Measurements from ENCODE around the gene ELOVL4. TPM values are rescaled to one million over a fixed set of nuclear protein-coding genes. Genes with fewer than 3 reads are reported as not detected.

ELOVL4 gene
- total RNA-seq, 2 experiments from 2014 or later = 1.6 to 2.1 TPM

DNA sequence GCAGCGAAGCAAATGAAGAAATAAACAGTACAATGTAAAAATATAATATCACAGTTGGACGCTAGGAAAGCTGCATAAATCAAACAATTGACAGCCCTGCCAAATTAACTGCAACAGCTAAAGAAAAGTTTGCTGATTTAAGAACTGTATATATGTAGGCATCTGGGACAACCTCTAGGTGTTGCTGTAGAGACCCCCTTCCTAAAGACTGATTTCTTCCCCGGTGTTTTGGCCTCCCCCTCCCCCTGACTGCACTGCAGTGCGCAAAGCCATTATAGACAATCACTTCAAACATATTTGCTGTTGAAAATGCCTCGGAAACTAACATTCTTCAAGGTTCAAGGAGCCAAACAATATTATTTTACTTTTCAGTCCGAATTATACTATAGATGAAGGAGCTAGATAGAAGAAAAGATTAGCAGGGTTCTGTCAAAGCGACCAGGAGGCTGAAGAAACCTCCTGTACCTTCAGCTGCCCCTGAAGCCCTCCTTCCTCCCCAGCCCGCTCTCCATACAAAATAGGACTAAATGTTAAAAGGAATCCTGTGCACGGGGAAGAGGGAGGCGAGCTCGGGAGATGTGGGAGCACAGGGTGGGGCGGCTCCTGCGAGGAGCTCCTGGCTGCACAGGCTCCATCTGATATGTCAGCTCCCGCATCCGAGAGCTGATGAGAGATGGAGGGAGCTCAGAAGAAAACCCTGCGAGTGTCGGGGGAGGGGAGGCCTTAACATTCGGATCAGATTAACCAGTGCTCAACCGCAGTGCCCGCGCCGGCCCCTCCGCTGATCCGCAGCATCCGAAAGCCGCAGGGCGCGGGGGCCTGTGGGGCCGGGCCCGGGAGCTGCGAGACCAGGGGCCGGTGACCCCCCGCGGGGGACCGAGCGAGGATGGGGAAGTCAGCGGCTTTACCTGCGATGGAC is 822 bp downstream of the ELOVL4 start:
- Mint-ChIP-seq H3K27ac (no peak overlapping the region), H3K27me3 (peaks cover 36% of the 10 kb centered on the region), H3K9me3 (ENCODE audit: low read depth) (no peaks in the 10 kb centered on the region), H3K4me1 (peaks cover 33% of the 10 kb centered on the region), H3K4me3 (peak overlapping the region; percentile 81), H3K36me3 (no peaks in the 10 kb centered on the region)
- DNase-seq = peak; percentile 48
- peak; percentile 40 for ATAC-seq
- CTCF ChIA-PET = interaction anchor here (0.7 to 2.5 kb wide), 19 partner anchors 10 to 204 kb away, joined by 3 to 14 read pairs (median 4); no protein-coding TSS in a partner anchor

DNA sequence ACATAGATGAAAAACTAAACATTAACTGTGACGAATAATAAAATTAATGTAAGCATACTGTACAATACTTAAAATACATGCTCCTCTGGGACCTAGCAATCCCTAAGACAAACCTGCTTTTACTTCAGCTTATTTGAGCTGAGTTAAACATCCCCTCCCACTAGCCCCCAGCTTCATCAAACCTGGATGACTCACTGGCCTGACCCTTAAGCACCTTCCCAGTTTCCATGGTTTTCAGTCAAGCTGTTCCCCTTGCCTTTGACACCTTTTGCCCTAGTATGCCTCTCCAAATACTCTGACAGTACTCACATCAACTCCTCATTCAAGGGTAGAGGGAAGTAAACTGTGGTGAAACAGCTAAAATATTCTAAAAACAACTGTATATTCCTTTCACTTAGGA is 4.2 kb downstream of the ELOVL4 start:
- Mint-ChIP-seq H3K27ac (no peak overlapping the region), H3K4me3 (no peak overlapping the region), H3K4me1 (peaks cover 32% of the 10 kb centered on the region), H3K27me3 (peaks cover 22% of the 10 kb centered on the region), H3K9me3 (ENCODE audit: low read depth) (no peaks in the 10 kb centered on the region), H3K36me3 (no peaks in the 10 kb centered on the region)
- ATAC-seq = no peak
- no peak for DNase-seq
- CTCF ChIA-PET = interaction anchor here (0.7 kb wide), 1 partner anchor 163 kb away, joined by 3 read pairs; no protein-coding TSS in a partner anchor

DNA sequence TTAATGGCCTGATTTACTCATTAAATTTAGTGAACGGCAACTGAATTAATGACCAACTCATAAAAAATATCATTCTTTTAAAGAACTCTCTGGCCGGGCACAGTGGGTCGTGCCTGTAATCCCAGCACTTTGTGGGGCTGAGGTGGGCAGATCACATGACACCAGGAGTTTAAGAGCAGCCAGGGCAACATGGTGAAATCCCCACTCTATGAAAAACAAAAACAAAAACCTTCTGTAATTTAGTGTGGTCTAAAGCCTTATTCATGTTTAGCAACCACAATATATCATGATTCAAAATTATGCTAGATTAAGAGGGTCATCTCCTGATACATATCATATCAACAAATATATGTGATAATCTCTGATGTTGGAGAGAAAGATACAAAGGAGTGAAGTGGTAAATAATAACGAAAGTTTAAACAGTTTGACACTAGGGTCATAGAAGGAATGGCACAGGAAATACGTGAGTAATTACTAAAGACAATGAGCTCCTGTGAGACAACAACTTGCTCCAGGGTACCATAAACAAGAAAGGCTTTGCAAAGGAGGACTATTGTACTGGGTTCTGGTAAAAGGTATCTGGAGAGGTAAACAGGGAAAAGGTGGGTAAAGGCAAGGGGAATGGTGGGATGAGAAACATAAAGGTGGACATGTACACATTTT is 5.7 kb downstream of the ELOVL4 start:
- peak; percentile 54 for ATAC-seq
- peaks cover 24% of the 10 kb centered on the region for H3K4me1 Mint-ChIP-seq
- H3K9me3 Mint-ChIP-seq (ENCODE audit: low read depth) = no peaks in the 10 kb centered on the region
- no peak for DNase-seq
- peaks cover 15% of the 10 kb centered on the region for H3K27me3 Mint-ChIP-seq
- H3K36me3 Mint-ChIP-seq = no peaks in the 10 kb centered on the region
- peak overlapping the region; percentile 26 for H3K27ac Mint-ChIP-seq
- CTCF ChIA-PET = no interaction called here
- no peak overlapping the region for H3K4me3 Mint-ChIP-seq

DNA sequence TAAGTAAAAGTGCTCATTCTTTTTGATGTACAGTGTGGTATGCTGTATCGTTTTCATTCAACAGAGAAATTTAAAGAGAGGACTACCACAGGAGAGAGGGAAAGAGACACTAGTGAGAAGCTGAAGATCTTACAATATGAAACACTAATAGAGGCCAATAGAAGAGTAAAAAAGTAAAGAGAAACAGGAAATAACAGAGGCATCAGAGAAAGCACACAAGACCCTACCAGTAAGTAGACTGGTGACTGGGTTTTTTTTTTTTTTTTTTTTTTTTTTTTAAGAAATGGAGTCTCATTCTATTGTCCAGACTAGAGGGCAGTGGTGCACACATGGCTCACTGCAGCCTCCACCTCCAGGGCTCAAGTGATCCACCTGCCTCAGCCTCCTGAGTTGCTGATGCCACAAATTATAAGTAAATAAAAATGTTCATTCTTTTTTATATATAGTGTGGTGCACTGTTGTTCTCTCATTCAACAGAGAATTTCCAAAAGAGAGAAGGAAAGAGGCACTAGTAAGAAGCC is 18.8 kb downstream of the ELOVL4 start:
- Mint-ChIP-seq H3K27ac (no peak overlapping the region), H3K27me3 (no peaks in the 10 kb centered on the region), H3K4me3 (no peak overlapping the region), H3K9me3 (ENCODE audit: low read depth) (no peaks in the 10 kb centered on the region), H3K36me3 (no peaks in the 10 kb centered on the region), H3K4me1 (peaks cover 9% of the 10 kb centered on the region)
- DNase-seq = no peak
- no peak for ATAC-seq
- CTCF ChIA-PET = no interaction called here

DNA sequence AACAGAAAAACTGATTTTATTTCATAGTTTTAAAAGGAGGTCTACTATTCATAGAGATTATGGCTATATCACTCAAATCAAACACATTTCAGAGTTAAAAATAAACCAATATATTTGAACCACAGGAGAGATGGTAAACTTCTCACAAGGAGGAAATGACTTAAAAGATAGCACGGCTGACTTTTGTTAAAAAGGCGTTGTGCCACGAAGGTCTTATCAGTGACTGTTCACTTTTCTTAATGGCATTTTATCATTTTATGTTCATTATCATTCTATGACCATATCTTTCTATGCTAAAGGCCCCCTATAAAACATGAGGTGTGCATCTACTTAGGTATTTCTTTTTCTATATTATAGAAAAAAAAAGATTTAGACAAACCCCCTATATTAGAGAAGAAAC is 19.6 kb downstream of the ELOVL4 start:
- H3K4me3 Mint-ChIP-seq = no peak overlapping the region
- H3K27me3 Mint-ChIP-seq = no peaks in the 10 kb centered on the region
- no peak overlapping the region for H3K27ac Mint-ChIP-seq
- no peaks in the 10 kb centered on the region for H3K36me3 Mint-ChIP-seq
- CTCF ChIA-PET = no interaction called here
- ATAC-seq (no peak), DNase-seq (no peak)
- no peaks in the 10 kb centered on the region for H3K9me3 Mint-ChIP-seq (ENCODE audit: low read depth)
- peaks cover 9% of the 10 kb centered on the region for H3K4me1 Mint-ChIP-seq

DNA sequence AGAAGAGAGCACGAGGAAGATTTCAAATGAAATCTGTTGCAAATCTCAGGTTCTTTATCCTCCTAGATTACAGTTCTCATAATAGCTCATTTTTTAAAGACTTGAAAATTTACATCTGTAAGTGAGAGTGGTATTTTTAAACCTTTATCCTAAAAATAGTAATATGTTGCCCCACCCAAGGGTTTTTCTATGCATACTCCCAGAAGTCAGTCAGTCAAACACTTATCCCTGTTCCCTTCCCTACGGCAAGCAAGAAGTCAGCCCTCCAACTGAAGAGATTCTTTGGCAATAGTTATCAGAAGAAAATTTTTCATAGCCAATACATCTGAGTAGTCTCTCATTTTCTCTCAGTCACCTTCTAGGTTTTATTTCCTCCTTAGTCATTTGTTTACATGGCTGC is 24.1 kb downstream of the ELOVL4 start:
- H3K4me1 Mint-ChIP-seq = peaks cover 6% of the 10 kb centered on the region
- peaks cover 2% of the 10 kb centered on the region for H3K36me3 Mint-ChIP-seq
- no peaks in the 10 kb centered on the region for H3K27me3 Mint-ChIP-seq
- DNase-seq = no peak
- no peaks in the 10 kb centered on the region for H3K9me3 Mint-ChIP-seq (ENCODE audit: low read depth)
- H3K27ac Mint-ChIP-seq = no peak overlapping the region
- ATAC-seq = no peak
- no peak overlapping the region for H3K4me3 Mint-ChIP-seq
- CTCF ChIA-PET = no interaction called here

DNA sequence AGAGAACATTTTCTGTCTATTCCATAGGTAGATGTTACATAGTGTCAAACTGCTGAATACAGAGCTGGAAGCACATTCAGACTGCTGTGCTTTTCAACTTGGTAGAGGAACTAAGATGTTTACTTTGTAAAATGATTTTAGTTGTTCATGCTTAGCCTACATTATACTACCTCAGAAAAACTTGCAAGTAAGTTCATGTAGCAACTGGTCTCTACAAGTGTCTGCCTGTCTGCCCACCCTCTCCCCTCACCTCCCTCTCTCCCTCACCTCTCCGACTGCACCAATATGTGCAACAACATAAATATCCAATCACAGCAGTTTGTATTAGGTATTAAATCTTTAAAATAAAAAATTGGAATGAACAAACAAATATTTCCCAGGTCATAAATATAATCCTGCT is 25.3 kb downstream of the ELOVL4 start:
- H3K27ac Mint-ChIP-seq = no peak overlapping the region
- no peaks in the 10 kb centered on the region for H3K9me3 Mint-ChIP-seq (ENCODE audit: low read depth)
- no peaks in the 10 kb centered on the region for H3K27me3 Mint-ChIP-seq
- ATAC-seq (no peak), DNase-seq (no peak)
- CTCF ChIA-PET = no interaction called here
- H3K4me3 Mint-ChIP-seq = no peak overlapping the region
- H3K36me3 Mint-ChIP-seq = peaks cover 2% of the 10 kb centered on the region
- H3K4me1 Mint-ChIP-seq = no peaks in the 10 kb centered on the region

DNA sequence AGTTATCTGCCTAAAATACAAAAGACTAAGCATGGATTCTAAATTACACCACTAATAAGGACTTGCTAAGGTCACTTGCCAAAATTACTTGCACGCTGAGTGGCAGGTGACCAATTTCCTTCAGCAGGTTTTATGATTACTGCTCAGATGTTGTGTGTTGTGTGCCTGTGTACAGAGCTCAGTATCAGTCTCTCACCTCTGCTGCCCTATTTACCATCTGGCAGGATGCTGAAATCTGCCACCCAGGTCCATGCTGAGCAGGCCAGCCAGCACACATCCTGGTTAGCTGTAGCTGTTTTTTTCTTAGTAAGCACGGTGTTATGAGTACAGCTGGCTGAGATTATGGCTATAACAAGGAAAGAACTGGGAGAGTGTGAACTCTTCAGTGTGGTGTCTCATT is 34.0 kb downstream of the ELOVL4 start:
- H3K27me3 Mint-ChIP-seq = peaks cover 16% of the 10 kb centered on the region
- H3K9me3 Mint-ChIP-seq (ENCODE audit: low read depth) = no peaks in the 10 kb centered on the region
- peak; percentile 65 for ATAC-seq
- H3K27ac Mint-ChIP-seq = no peak overlapping the region
- H3K36me3 Mint-ChIP-seq = no peaks in the 10 kb centered on the region
- DNase-seq = peak; percentile 41
- no peak overlapping the region for H3K4me3 Mint-ChIP-seq
- CTCF ChIA-PET = interaction anchor here (0.6 to 1.7 kb wide), 2 partner anchors 14 to 120 kb away, joined by 3 read pairs; no protein-coding TSS in a partner anchor
- peaks cover 11% of the 10 kb centered on the region for H3K4me1 Mint-ChIP-seq

DNA sequence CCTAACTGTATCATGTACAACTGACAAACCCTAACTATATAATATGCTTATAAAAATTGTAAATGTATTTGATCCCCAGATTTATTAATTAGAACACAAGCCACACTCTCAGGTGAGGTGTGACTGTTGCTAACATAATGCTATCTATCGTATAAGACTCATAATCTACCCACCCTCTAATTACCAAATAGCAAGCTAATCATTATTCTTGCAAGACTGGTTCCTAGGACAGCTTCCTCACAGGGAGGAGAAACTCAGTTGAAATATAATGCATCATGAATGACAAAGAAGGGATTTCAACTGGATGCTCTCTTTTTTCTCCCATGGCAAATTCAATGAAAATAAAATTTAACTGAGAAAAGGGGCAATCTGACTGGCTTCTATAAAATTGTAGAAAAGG is 35.4 kb downstream of the ELOVL4 start:
- H3K9me3 Mint-ChIP-seq (ENCODE audit: low read depth) = no peaks in the 10 kb centered on the region
- H3K27ac Mint-ChIP-seq = no peak overlapping the region
- peaks cover 17% of the 10 kb centered on the region for H3K27me3 Mint-ChIP-seq
- H3K36me3 Mint-ChIP-seq = no peaks in the 10 kb centered on the region
- peaks cover 11% of the 10 kb centered on the region for H3K4me1 Mint-ChIP-seq
- no peak for ATAC-seq
- H3K4me3 Mint-ChIP-seq = no peak overlapping the region
- CTCF ChIA-PET = interaction anchor here (1.5 to 1.8 kb wide), 2 partner anchors 37 to 43 kb away, joined by 4 to 7 read pairs; no protein-coding TSS in a partner anchor
- DNase-seq = no peak

DNA sequence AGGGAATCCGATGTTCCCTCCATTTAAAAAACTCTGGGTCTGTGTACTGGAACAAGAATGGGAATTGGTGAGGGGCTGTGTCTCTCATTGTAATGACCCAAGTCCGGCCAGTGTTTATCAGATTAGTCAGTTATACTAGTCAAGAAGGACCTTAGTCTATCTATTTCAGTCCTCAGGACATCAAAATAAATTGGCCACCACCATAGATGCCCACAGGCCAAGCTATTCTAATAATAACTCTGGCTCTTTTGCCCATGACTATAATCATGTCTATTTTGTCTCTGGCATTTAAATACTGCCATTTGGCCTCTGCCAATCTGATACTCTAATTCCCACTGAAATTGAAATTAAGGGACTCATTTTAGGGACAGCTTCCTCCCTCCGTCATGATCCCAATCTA is 37.8 kb downstream of the ELOVL4 start:
- Mint-ChIP-seq H3K36me3 (no peaks in the 10 kb centered on the region), H3K4me1 (peaks cover 11% of the 10 kb centered on the region), H3K27me3 (peaks cover 24% of the 10 kb centered on the region), H3K9me3 (ENCODE audit: low read depth) (no peaks in the 10 kb centered on the region), H3K27ac (no peak overlapping the region), H3K4me3 (no peak overlapping the region)
- ATAC-seq (no peak), DNase-seq (no peak)
- CTCF ChIA-PET = no interaction called here

DNA sequence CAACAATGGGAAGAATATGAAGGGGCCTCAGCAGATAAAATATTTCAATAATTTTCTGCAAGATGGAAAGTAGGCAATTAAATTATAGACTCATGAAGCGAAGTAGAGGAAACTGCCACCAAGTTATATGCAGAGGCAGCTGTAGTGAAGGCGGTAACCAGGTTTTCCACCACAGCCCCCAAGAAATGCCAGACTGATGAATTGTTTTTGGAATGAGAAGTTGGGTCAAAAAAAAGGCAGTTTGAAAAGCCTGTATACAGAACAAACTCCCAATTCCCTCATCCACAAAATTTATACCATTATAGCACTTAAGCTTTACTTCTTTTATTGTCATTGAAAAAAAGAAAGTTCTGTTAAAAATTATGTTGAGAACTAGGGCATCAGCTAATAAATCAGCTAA is 45.3 kb downstream of the ELOVL4 start:
- CTCF ChIA-PET = no interaction called here
- H3K9me3 Mint-ChIP-seq (ENCODE audit: low read depth) = no peaks in the 10 kb centered on the region

DNA sequence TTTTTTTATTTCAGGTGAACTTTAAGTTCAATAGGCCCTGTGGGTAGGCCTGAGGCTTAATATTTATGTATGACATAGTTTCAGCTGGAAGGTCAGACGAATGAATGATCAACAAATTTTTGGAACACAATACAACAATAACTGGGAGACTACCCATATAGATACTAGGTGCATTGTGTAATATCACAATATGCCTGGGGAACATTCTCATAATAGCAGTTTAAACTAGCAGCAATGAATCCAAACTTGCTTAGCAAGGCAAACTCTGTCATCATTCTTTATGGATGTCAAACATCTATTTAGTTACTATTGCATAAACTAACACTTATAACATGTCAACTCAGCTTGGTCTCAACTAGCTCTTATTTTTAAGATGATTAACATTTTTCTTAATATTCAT is 49.3 kb downstream of the ELOVL4 start:
- CTCF ChIA-PET = no interaction called here
- H3K9me3 Mint-ChIP-seq (ENCODE audit: low read depth) = no peaks in the 10 kb centered on the region
- peaks cover 17% of the 10 kb centered on the region for H3K27me3 Mint-ChIP-seq
- no peak overlapping the region for H3K27ac Mint-ChIP-seq
- no peak overlapping the region for H3K4me3 Mint-ChIP-seq
- peaks cover 3% of the 10 kb centered on the region for H3K4me1 Mint-ChIP-seq
- H3K36me3 Mint-ChIP-seq = no peaks in the 10 kb centered on the region
- ATAC-seq (no peak), DNase-seq (no peak)

More for the DNA sequence above, 45.3 kb downstream of the ELOVL4 start:
- Mint-ChIP-seq H3K36me3 (no peaks in the 10 kb centered on the region), H3K4me1 (no peaks in the 10 kb centered on the region), H3K27me3 (peaks cover 20% of the 10 kb centered on the region), H3K27ac (no peak overlapping the region), H3K4me3 (no peak overlapping the region)
- ATAC-seq (no peak), DNase-seq (no peak)

DNA sequence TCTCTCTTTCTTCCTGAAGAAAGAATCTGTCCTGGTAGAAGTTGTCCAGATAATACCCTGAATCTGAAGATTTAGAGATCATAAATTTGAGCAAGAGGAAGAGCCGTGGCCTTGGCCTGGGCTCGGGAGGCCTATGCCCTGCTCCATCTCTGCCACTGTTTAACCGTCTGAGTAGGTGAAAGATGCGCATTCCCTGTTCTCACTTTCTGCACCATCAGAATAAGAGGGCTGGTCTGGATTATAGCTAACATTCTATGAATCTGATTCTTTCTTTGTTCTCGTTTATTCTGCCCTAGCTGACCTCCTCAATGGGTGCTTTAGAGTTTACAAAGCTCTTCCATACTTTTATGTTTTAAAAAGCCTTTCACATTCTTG is 51.3 kb downstream of the ELOVL4 start:
- H3K4me1 Mint-ChIP-seq = peaks cover 3% of the 10 kb centered on the region
- DNase-seq = no peak
- H3K27ac Mint-ChIP-seq = no peak overlapping the region
- H3K4me3 Mint-ChIP-seq = no peak overlapping the region
- CTCF ChIA-PET = interaction anchor here (1.1 kb wide), 1 partner anchor 27 kb away, joined by 3 read pairs; no protein-coding TSS in a partner anchor
- no peak for ATAC-seq
- H3K36me3 Mint-ChIP-seq = no peaks in the 10 kb centered on the region
- no peaks in the 10 kb centered on the region for H3K9me3 Mint-ChIP-seq (ENCODE audit: low read depth)
- peaks cover 5% of the 10 kb centered on the region for H3K27me3 Mint-ChIP-seq

All from activated CD8-positive, alpha-beta memory T cell treated with anti-CD3 and anti-CD28 coated beads, Interleukin-2, amount 10 ng/mL, durations not matched to agents 7 days and 5 days (primary cell).